ENCODE data around the gene ITGA8.
"Not testable (repeated sequence)": the region's sequence is repeated elsewhere in the genome, so short reads cannot be mapped to it uniquely, and the experiment has no call there.

The ITGA8 gene

GRCh38 chr10:15605740-15606369 is 113.9 kb downstream of the ITGA8 start:
- DNase-seq, result no peak

GRCh38 chr10:15603446-15604011 is 116.2 kb downstream of the ITGA8 start:
- no peak for DNase-seq

- no peak for DNase-seq
Observed at GRCh38 chr10:15601819-15602218, 117.9 kb downstream of the ITGA8 start.

DNA sequence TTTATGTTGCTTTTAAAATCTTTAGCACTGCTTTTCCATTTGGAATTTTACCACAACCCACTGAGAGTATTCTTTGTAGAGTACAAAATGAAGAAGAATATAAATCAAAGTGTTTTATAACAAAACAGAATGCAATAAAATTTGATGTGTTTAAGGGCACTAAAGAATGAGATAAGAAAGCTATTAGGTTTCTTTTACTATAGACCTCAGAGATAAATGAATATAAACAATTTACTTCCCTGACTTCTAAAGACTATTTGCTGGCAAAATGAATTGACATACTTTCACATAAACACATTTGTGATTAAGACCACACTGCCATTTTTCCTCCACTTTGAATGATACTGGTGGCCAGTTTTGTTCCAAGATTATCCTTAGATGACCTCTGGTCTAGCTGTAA is 124.5 kb downstream of the ITGA8 start:
- no peak for DNase-seq

GRCh38 chr10:15591937-15592336 is 127.8 kb downstream of the ITGA8 start:
- no peak for DNase-seq

- DNase-seq, result no peak
Observed at GRCh38 chr10:15591431-15591830, 128.3 kb downstream of the ITGA8 start.

GRCh38 chr10:15588635-15589508 is 130.8 kb downstream of the ITGA8 start:
- no peak for DNase-seq

DNA sequence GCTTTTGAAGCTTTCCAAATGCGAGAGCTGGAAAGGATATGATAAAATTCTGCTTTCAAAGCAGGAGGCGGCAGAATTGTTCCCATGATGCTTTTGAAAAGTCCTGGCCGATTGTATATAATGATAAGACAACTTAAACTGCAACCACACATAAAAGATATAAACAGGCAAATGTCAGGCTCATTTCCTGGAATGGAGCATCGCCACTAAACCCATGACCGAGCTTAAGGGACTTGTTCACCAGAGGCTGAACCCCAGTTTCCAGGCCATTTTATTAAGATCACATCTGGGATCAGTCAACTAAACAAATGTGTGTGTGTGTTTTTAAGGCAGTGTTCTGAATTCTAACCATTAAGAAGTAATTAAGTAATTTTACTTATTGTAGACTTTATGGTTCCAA is 131.6 kb downstream of the ITGA8 start:
- DNase-seq, result no peak

GRCh38 chr10:15587271-15587670 is 132.5 kb downstream of the ITGA8 start:
- no peak for DNase-seq

DNA sequence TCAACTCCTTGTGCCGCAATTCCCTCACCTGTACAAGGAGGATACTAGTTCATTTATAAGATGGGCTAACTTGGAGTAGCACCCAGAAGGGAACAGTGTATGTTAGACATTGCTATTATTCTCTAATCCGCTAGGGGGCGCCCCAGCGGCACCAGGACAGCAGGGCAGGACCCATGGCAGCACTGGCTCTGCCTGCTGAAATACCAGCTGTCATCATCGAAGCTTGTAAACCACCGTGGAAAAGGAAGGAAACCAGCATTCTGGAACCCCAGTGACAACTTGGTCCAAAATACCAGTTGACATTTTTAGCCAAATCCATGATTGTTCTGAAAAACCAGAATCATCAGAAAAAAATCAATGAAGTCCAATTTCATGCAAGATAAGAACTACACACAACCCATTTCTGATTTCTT is 134.4 kb downstream of the ITGA8 start:
- DNase-seq, result no peak

- DNase-seq, result not testable (repeated sequence)
Observed at GRCh38 chr10:15582972-15583371, 136.8 kb downstream of the ITGA8 start.

DNA sequence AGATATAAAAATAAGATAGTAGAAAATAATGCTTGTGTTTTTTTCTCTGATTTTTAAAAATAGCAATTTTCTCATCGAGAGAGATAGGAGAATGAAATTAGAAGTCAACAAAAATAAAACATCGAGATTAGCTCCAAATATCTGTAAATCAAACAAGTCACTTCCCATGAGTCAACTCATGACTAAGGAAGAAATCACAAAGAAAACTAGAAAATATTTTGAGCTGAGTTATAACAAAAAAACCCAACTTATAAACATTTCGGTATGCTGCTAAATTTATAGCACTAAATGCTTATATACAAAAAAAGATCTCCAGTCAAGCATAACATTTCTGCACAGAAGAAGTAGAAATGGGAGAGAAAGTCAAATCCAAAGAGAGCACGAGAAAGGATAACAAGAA is 140.1 kb downstream of the ITGA8 start:
- DNase-seq, result no peak

GRCh38 chr10:15572531-15573045 is 147.1 kb downstream of the ITGA8 start:
- DNase-seq, result no peak

GRCh38 chr10:15571575-15571974 is 148.1 kb downstream of the ITGA8 start:
- DNase-seq, result no peak

DNA sequence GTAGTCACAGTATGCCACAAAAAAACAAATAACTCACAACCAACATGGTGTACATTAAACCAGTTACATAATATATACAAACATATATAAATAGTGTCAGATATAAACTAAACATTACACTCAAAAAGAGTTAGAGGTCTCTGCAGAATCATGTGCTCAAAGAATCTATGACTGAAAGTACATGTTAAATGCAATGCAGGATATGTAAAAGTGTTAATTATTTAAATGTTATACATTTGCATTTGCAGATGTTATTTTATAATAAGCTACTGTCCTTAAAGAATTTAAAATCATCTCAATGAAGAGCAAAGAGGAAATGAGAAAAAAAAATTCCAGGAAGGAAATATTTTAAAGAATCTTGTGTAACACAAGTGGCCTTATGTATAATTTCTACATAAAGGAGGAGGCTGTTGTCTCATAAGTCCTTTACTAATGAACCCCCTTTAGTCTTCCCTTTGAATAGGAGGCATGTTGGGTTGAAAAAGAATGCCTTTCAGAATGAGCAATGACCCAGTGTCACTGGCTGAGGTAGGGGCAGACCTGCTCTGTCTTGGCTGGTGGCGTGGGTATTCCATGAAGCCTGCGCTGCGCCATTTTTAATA is 148.9 kb downstream of the ITGA8 start:
- no peak for DNase-seq

DNA sequence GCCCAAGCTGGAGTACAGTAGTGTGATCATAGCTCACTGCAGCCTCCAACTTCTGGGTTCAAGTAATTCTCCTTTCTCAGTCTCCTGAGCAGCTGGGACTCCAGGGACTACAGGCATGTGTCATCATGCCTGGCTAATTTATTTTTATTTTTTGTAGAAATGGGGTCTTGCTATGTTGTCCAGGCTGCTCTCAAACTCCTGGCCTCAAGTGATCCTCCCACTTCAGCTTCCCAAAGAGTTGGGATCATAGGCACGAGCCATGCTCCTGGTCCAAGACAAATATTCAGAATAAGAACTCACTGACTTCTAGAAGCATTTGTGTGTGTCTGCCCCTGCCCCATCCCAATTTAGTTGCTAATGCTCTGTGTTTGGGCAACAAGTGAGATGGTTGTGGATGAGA is 151.8 kb downstream of the ITGA8 start:
- DNase-seq, result no peak

DNA sequence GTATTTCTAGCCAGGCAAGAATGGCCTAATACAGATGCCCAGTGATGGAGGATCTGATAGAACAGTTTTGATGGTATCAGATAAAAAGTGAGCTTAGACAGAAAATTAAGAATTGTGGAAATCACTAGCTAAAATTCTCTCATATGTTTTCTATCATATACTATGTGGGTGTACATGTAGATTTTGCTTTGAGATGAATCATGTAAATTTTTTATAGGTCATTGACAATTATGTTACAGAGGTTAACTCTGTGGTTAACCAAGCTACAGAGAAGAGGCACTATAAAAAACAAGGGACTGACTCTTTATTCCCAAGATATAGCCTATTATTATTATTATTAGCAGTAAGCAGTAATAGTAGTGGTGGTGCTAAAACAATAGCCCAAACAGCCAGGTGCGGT is 156.5 kb downstream of the ITGA8 start:
- DNase-seq, result no peak

DNA sequence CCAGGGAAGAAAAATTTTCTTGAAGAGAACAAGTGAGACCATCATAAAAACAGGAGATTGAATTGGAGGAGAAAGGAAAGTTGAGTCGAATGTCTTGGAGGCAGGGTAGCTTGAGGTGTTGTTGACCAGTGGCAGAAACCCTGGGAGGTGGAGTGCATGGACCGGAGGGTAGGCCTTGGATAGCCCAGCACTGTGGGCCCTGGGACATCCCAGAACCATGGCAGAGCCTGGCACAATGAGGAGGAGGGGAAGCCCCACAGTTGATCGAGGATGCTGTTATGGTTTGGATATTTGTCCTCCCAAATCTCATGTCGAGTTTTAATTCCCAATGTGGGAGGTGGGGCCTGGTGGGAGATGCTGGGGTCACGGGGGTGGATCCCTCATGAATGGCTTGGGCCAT is 157.1 kb downstream of the ITGA8 start:
- no peak for DNase-seq

- DNase-seq, result no peak
Observed at GRCh38 chr10:15562116-15562515, 157.6 kb downstream of the ITGA8 start.

DNA sequence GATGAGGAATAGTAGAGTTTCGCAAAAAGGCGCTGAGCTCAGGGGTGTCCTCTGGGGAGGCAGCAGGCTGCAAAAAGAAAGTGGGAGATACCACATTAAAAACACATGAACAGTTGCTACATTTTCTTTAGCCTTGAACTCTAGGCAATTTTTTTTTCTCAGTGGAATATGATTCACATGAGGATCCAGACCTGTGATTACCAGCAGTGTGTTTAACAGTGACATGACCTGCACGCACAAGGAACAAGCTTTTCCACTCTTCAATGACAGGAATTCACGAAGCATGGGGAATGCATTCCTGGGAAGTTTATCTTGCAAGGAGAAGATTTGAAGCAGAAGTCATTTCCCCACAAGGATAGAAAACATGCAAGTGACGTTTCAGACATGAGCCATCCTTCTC is 161.6 kb downstream of the ITGA8 start:
- DNase-seq, result no peak

GRCh38 chr10:15557168-15557567 is 162.6 kb downstream of the ITGA8 start:
- DNase-seq, result not testable (repeated sequence)

DNA sequence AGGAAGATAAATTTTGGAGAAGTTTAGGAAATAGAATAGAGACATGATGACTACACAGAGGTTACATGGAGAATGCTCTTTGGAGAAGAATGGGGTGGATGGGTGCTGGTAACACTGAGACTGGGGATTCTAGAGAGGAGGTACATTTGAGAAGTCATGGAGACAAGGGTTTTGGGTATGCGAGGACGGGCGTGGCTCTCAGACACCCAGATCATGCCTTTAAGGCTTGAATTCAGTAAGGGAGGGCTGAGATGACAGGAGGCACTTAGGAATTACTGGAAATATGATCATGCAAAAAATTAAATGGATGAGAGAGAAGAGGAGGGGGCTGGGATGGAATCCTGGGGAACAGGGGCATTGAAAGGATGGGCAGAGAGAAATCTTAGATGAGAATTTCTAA is 168.8 kb downstream of the ITGA8 start:
- DNase-seq, result no peak

DNA sequence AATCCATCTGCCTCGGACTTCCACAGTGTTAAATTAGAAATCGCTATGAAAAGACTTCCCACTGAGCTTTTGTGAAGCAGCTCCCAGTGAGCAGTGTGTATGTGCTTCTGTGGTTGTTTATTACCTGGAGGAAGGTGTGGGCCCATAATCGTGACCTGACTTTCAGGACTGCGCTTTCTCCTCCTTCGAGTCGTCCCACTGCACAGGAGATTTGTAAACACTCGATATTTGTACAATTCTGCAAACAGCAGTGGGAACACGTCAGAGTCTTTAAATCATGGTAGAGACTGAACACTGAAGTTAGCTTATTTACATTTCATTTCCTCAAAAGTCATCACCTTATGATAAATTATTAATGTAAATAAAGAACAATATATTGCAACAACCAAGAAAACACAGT is 171.4 kb downstream of the ITGA8 start:
- no peak for DNase-seq

DNA sequence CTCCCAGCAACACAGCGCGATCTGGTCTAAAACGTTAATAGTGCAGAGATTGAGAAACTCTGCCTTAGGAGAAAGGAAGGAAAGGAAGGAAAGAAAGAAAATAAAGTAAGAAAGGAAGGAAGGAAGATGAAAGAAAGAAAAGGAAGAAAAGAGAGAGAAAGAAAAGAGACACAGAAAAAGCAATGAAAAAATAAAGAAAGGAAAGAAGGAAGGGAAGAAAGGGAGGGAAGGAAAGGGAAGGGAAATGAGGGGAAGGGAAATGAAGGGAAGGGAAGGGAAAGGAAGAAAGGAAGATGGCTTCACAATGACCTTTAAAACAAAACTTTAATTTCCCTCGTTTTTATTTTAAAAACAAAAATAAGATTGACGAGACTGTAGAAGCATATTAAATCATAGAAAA is 173.1 kb downstream of the ITGA8 start:
- no peak for DNase-seq

All from activated CD4-positive, CD25-positive, alpha-beta regulatory T cell (primary cell).